ENCODE data around the gene EFCAB14. TPM values are rescaled to one million over a fixed set of nuclear protein-coding genes. Genes with fewer than 3 reads are reported as not detected.
"Not testable (repeated sequence)": the region's sequence is repeated elsewhere in the genome, so short reads cannot be mapped to it uniquely, and the experiment has no call there.

Gene EFCAB14
- total and polyA plus RNA-seq, 5 experiments from 2014 or later = 75.9 to 99.5 (median 88.7) TPM

- ATAC-seq (no peak), DNase-seq (no peak)
- H3K4me1 Mint-ChIP-seq = no peaks in the 10 kb centered on the region
- no peak overlapping the region for H3K27ac Mint-ChIP-seq
- no peak overlapping the region for H3K4me3 Mint-ChIP-seq
- H3K27me3 Mint-ChIP-seq = peaks cover 14 to 67% (median 37%) of the 10 kb centered on the region in 5 donors
- no peaks in the 10 kb centered on the region for H3K36me3 Mint-ChIP-seq
- no peaks in the 10 kb centered on the region for H3K9me3 Mint-ChIP-seq
- POLR2A ChIA-PET = no interaction called here
These were observed 31.0 kb upstream of the EFCAB14 start for GRCh38 chr1:46749921-46750404.

GRCh38 chr1:46749404-46749803, 30.5 kb upstream of the EFCAB14 start:
- Mint-ChIP-seq H3K36me3 (no peaks in the 10 kb centered on the region), H3K27me3 (peaks cover 18 to 61% (median 37%) of the 10 kb centered on the region in 5 donors), H3K27ac (no peak overlapping the region), H3K4me3 (no peak overlapping the region), H3K4me1 (no peaks in the 10 kb centered on the region), H3K9me3 (no peaks in the 10 kb centered on the region)
- POLR2A ChIA-PET = no interaction called here
- ATAC-seq (no peak), DNase-seq (no peak)

- DNase-seq (no peak), ATAC-seq (no peak)
- Mint-ChIP-seq H3K9me3 (no peaks in the 10 kb centered on the region), H3K4me1 (no peaks in the 10 kb centered on the region), H3K27me3 (peaks cover 21 to 62% (median 35%) of the 10 kb centered on the region in 5 donors), H3K27ac (no peak overlapping the region), H3K36me3 (no peaks in the 10 kb centered on the region), H3K4me3 (no peak overlapping the region)
- POLR2A ChIA-PET = no interaction called here
These were observed 28.9 kb upstream of the EFCAB14 start for GRCh38 chr1:46747683-46748288.

GRCh38 chr1:46742069-46742468, 23.2 kb upstream of the EFCAB14 start:
- POLR2A ChIA-PET = no interaction called here
- Mint-ChIP-seq H3K4me1 (no peaks in the 10 kb centered on the region), H3K27me3 (peaks cover 17 to 54% (median 26%) of the 10 kb centered on the region in 5 donors), H3K36me3 (no peaks in the 10 kb centered on the region), H3K27ac (peak overlapping the region in 1 of 10 donors; percentile 20), H3K4me3 (no peak overlapping the region), H3K9me3 (no peaks in the 10 kb centered on the region)
- DNase-seq (no peak), ATAC-seq (no peak)

GRCh38 chr1:46735708-46736324, 16.9 kb upstream of the EFCAB14 start:
- POLR2A ChIA-PET = no interaction called here
- peak in 2 of 10 donors; percentile 21 to 29 for DNase-seq
- Mint-ChIP-seq H3K27me3 (peaks cover 18 to 44% (median 22%) of the 10 kb centered on the region in 5 donors), H3K4me1 (no peaks in the 10 kb centered on the region), H3K36me3 (peaks cover 0 to 16% (median 2%) of the 10 kb centered on the region in 3 donors), H3K27ac (no peak overlapping the region), H3K4me3 (no peak overlapping the region), H3K9me3 (peaks cover 0 to 28% (median 8%) of the 10 kb centered on the region in 9 donors)
- ATAC-seq = peak in 1 of 2 donors; percentile 35

- ATAC-seq, H3K4me3 Mint-ChIP-seq, H3K27ac Mint-ChIP-seq, DNase-seq, POLR2A ChIA-PET, H3K4me1 Mint-ChIP-seq: not testable (repeated sequence)
- H3K9me3 Mint-ChIP-seq = peaks cover 0 to 26% (median 8%) of the 10 kb centered on the region in 9 donors
- H3K36me3 Mint-ChIP-seq = peaks cover 0 to 23% (median 2%) of the 10 kb centered on the region in 3 donors
- peaks cover 40 to 69% (median 55%) of the 10 kb centered on the region in 5 donors for H3K27me3 Mint-ChIP-seq
These were observed 9.5 kb upstream of the EFCAB14 start for GRCh38 chr1:46728327-46728873.

- DNase-seq = no peak
- Mint-ChIP-seq H3K27me3 (peaks cover 30 to 51% (median 38%) of the 10 kb centered on the region in 5 donors), H3K4me1 (peaks cover 0 to 5% (median 4%) of the 10 kb centered on the region in 4 donors), H3K27ac (no peak overlapping the region), H3K9me3 (peaks cover 0 to 18% (median 3%) of the 10 kb centered on the region in 9 donors), H3K36me3 (peaks cover 0 to 10% (median 2%) of the 10 kb centered on the region in 3 donors), H3K4me3 (no peak overlapping the region)
- no peak for ATAC-seq
- POLR2A ChIA-PET = interaction anchor here (1.0 kb wide), 1 partner anchor 109 kb away, joined by 3 read pairs; the partner anchor contains the start of gene MOB3C
These were observed 6.8 kb upstream of the EFCAB14 start for GRCh38 chr1:46725736-46726108.

- Mint-ChIP-seq H3K4me1 (peaks cover 3 to 5% (median 4%) of the 10 kb centered on the region in 4 donors), H3K4me3 (no peak overlapping the region), H3K9me3 (peaks cover 0 to 13% (median 2%) of the 10 kb centered on the region in 9 donors), H3K36me3 (peaks cover 0 to 10% (median 0%) of the 10 kb centered on the region in 3 donors), H3K27ac (no peak overlapping the region), H3K27me3 (peaks cover 26 to 45% (median 34%) of the 10 kb centered on the region in 5 donors)
- DNase-seq (peak; percentile 37 to 84 (median 68)), ATAC-seq (peak; percentile 100)
- POLR2A ChIA-PET = interaction anchor here (1.0 kb wide), 1 partner anchor 109 kb away, joined by 3 read pairs; the partner anchor contains the start of gene MOB3C
These were observed 6.2 kb upstream of the EFCAB14 start for GRCh38 chr1:46724991-46725735.

- ATAC-seq (no peak), DNase-seq (no peak)
- H3K36me3 Mint-ChIP-seq = peaks cover 0 to 3% (median 0%) of the 10 kb centered on the region in 3 donors
- POLR2A ChIA-PET = no interaction called here
- H3K27me3 Mint-ChIP-seq = peaks cover 18 to 33% (median 25%) of the 10 kb centered on the region in 5 donors
- H3K4me3 Mint-ChIP-seq = no peak overlapping the region
- H3K9me3 Mint-ChIP-seq = peaks cover 0 to 7% (median 2%) of the 10 kb centered on the region in 9 donors
- H3K27ac Mint-ChIP-seq = no peak overlapping the region
- H3K4me1 Mint-ChIP-seq = peaks cover 10 to 16% (median 14%) of the 10 kb centered on the region in 4 donors
These were observed 5.0 kb upstream of the EFCAB14 start for GRCh38 chr1:46723901-46724300.

- Mint-ChIP-seq H3K27ac (no peak overlapping the region), H3K36me3 (peaks cover 0 to 8% (median 3%) of the 10 kb centered on the region in 3 donors), H3K27me3 (peaks cover 8 to 19% (median 14%) of the 10 kb centered on the region in 5 donors), H3K4me3 (no peak overlapping the region), H3K4me1 (peaks cover 26 to 33% (median 32%) of the 10 kb centered on the region in 4 donors), H3K9me3 (peaks cover 0 to 5% (median 2%) of the 10 kb centered on the region in 9 donors)
- no peak for ATAC-seq
- DNase-seq = no peak
- POLR2A ChIA-PET = no interaction called here
These were observed 2.8 kb upstream of the EFCAB14 start for GRCh38 chr1:46721686-46722205.

GRCh38 chr1:46721204-46721603, 2.3 kb upstream of the EFCAB14 start:
- Mint-ChIP-seq H3K9me3 (peaks cover 0 to 2% (median 0%) of the 10 kb centered on the region in 9 donors), H3K27me3 (peaks cover 8 to 14% (median 10%) of the 10 kb centered on the region in 5 donors), H3K4me3 (no peak overlapping the region), H3K27ac (no peak overlapping the region), H3K36me3 (peaks cover 0 to 13% (median 0%) of the 10 kb centered on the region in 3 donors), H3K4me1 (peaks cover 28 to 38% (median 37%) of the 10 kb centered on the region in 4 donors)
- POLR2A ChIA-PET = no interaction called here
- ATAC-seq = no peak
- no peak for DNase-seq

GRCh38 chr1:46720319-46720718, 1.4 kb upstream of the EFCAB14 start:
- Mint-ChIP-seq H3K4me3 (peak overlapping the region in 2 of 10 donors; percentile 27 to 66), H3K27ac (peak overlapping the region in 3 of 10 donors; percentile 5 to 82 (median 12)), H3K36me3 (peaks cover 0 to 22% (median 0%) of the 10 kb centered on the region in 3 donors), H3K4me1 (peaks cover 30 to 44% (median 41%) of the 10 kb centered on the region in 4 donors)
- not testable (repeated sequence) for H3K9me3 Mint-ChIP-seq, DNase-seq, ATAC-seq, H3K27me3 Mint-ChIP-seq
- POLR2A ChIA-PET = interaction anchor here (0.5 to 1.9 kb wide), 3 partner anchors 103 to 134 kb away, joined by 3 to 7 read pairs (median 3); partner anchors contain the start of genes MKNK1 and MOB3C
